ENCODE results near the gene BCL2L11.
"Not testable (repeated sequence)": the region's sequence is repeated elsewhere in the genome, so short reads cannot be mapped to it uniquely, and the experiment has no call there.

The BCL2L11 gene

GRCh38 chr2:111120253-111121027, at the start of gene BCL2L11:
Gene BCL2L11 (plus strand): TSS chr2:111120914. CDS start chr2:111123746, 2,832 bp downstream.
- DNase-seq (ENCODE audit: low spot score): peak; percentile 94

GRCh38 chr2:111071600-111072171, 49.0 kb upstream of the BCL2L11 start:
- DNase-seq (ENCODE audit: low spot score): no peak

- no peak for DNase-seq (ENCODE audit: low spot score)
Measured at GRCh38 chr2:111072220-111072871, 48.4 kb upstream of the BCL2L11 start.

- not testable (repeated sequence) for DNase-seq (ENCODE audit: low spot score)
Measured at GRCh38 chr2:111082659-111083058, 38.1 kb upstream of the BCL2L11 start.

GRCh38 chr2:111091811-111092211, 28.9 kb upstream of the BCL2L11 start:
- DNase-seq (ENCODE audit: low spot score): no peak

GRCh38 chr2:111094691-111095090, 26.0 kb upstream of the BCL2L11 start:
- no peak for DNase-seq (ENCODE audit: low spot score)

- no peak for DNase-seq (ENCODE audit: low spot score)
Measured at GRCh38 chr2:111095434-111095833, 25.3 kb upstream of the BCL2L11 start.

GRCh38 chr2:111099402-111099801, 21.3 kb upstream of the BCL2L11 start:
- DNase-seq (ENCODE audit: low spot score): no peak

- DNase-seq (ENCODE audit: low spot score): no peak
Measured at GRCh38 chr2:111100087-111100764, 20.5 kb upstream of the BCL2L11 start.

- DNase-seq (ENCODE audit: low spot score): peak; percentile 28
Measured at GRCh38 chr2:111100765-111101162, 19.9 kb upstream of the BCL2L11 start.

GRCh38 chr2:111101592-111101991, 19.1 kb upstream of the BCL2L11 start:
- no peak for DNase-seq (ENCODE audit: low spot score)

GRCh38 chr2:111102216-111102615, 18.5 kb upstream of the BCL2L11 start:
- DNase-seq (ENCODE audit: low spot score): no peak

- no peak for DNase-seq (ENCODE audit: low spot score)
Measured at GRCh38 chr2:111105926-111106325, 14.8 kb upstream of the BCL2L11 start.

GRCh38 chr2:111106706-111107105, 14.0 kb upstream of the BCL2L11 start:
- no peak for DNase-seq (ENCODE audit: low spot score)

GRCh38 chr2:111108745-111109271, 11.9 kb upstream of the BCL2L11 start:
- DNase-seq (ENCODE audit: low spot score): no peak

GRCh38 chr2:111111101-111111755, 9.5 kb upstream of the BCL2L11 start:
- DNase-seq (ENCODE audit: low spot score): no peak

- no peak for DNase-seq (ENCODE audit: low spot score)
Measured at GRCh38 chr2:111113838-111114237, 6.9 kb upstream of the BCL2L11 start.

- DNase-seq (ENCODE audit: low spot score): no peak
Measured at GRCh38 chr2:111116011-111116746, 4.5 kb upstream of the BCL2L11 start.

- peak; percentile 83 for DNase-seq (ENCODE audit: low spot score)
Measured at GRCh38 chr2:111116843-111117597, 3.7 kb upstream of the BCL2L11 start.
